Right forelimb (tissue), 1 donor: Measurements from ENCODE around the gene ACBD6.
A peak's percentile ranks its signal among the peaks of the same experiment; 100 is the strongest.

Source experiments
- DNase-seq: peaks from one replicate; pipeline ENCODE4 v3.0.0-alpha.2; 2018

ACBD6 gene

DNA sequence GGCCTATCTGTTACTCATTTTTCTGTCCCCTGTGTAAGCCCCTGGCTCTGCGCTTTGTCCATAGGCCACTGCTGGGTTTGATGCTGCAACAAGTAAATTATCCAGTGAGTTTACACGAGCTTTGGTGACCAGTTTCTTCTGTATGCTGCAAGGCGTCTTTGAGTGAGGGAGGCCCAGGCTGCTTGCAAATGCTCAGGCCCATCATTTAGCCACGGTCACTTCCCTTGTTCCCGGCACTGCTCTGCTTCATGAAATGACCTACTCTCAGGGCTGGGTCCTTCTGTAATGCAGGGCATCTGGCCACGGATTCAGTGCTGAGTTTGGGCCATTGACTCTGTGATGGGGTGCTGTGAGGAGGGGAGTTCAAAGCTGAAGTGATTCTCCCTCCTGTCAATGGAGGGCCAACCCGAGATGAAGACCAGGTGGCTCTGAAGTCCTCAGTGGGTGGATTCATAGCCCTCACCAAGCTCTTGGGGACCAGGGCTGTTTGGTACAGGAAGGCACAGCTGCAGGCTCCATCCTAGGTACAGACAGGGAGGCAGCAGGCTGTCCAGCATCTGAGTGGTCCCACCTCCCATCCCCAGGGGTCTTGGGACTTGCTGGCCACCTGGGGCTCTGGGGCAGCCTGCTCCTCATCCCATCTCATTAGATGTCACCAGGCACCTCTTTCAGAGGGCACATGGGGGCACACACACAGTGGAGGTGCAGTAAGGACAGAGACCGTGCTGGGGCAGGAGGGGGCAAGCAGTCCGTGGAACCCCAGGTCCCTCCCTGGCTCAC, 250.7 kb downstream of the ACBD6 start:
- DNase-seq = no peak

DNA sequence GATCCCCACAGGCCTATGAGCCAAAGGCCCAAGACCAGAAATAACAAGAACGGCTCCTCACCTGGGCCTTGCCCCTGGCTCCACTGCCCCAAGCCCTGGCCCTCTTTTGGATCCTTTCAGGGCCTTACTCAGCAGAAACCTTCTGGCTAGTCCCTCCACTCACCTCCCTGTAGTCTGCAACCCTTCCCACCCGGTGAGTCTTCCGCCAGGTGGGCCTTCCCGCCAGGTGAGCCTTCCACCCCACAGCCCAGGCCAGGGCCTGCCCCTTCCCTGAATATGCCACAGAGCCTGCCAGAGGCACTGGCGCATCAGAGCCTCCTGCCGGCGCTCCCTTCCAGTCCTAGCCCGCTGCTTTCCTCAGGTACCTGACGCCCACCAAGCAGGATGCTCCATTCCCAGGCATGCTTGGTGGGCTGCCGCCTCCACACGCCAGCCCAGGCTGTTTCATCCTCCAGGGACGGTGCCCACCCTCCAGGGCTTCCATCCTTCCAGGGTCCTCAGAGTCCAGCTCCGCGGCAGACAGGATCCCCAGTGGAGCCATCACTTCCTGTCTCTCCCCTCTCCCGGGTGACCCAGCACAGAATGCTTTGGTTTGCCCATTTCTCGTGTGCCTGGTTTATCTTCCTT, 251.4 kb downstream of the ACBD6 start:
- DNase-seq = no peak

DNA sequence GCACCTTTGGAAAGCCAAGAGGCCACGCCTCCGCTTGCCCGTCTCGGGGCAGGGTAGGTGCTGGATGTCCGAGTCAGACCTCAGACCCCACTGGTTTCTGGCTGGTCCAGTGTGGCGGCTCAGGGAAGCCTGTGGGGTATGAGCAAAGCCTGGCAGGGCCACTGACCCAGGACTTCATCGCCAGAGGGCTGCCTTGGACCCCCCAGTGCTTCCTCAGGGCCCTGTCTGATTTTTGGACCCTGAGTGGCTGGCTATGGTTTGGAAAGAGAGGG, 251.9 kb downstream of the ACBD6 start:
- DNase-seq = no peak

DNA sequence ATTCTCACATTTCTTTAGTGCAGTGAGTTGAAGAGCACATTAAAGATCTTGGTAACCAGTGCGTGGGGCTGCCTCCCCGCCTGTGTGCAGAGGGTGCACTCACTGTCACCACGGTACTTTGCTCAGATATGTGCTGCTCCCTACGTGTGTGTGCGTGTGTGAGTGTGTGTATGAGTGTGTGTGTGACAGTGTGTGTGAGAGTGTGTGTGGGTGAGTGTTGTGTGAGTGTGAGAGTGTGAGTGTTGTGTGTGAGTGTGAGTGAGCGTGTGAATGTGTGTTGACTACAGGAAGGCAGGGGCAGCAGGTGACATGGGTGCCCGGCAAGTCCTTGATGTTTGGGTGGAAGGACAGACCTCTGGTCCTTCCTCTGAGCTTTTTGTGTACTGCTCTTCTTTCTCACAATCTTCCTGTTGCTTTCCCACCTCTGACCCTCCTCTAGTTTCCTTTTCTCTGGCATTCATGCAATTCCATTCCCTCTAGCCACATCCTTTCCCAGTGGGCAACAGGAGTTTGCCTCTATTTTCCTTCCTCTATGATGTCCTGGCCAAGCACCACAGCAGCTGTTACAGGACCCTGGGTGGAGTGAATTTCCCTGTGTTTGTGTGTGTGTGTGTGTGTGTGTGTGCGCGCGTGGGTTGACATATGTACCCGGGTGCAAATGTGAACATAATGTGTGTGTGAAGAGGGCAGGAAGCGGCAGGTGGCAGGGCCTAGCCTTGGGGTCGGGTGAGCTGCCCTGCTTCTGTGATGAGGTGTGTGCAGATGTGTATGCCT, 252.5 kb downstream of the ACBD6 start:
- no peak for DNase-seq

DNA sequence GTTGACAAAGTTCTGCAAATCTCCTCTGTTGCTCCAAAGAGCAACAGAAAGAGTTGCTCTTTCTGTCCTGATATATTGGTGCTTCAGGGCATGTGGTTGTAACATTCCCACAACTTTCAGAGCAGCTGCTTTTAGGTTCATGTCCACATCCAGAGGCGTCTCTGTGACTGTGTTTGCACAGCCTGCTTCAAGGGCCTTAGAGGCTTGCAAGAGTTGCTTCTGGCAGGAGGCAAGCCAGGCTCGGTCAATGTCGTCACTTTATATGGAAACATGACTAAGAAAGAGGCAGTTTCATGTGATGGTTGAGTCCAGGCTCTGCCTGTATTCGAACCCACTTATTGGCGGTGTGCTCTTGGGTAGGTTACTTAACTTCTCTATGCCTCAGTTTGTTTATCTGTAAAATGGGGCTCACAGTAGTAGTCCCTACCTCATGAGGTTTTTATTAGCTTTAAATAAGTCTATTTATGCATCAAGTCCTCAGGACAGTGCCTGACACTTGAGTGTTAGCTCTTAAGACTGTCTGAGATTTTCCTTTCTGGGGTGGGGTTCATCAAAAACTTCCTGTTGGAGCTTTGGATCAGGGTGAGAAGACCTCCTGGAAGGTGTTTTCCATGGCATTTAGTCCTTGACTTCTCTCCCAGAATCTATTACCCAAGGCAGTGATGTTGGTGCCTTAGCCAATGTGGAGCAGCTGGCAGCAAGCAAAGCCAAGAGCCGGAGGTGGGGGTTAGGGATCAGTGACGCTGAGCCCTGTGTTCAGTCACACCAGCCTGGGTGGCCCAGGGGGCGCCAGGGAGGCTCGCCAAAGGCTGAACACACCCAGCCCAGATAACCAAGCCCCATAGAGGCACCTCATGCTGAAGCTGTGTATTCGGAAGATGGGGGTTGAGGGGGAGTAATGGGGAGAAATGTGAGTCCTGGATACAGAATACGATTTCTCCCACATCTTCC, 253.4 kb downstream of the ACBD6 start:
- peak; percentile 50 for DNase-seq

- no peak for DNase-seq
Measured at GRCh38 chr1:180248176-180248575, 254.2 kb downstream of the ACBD6 start.

GRCh38 chr1:180247580-180247979, 254.8 kb downstream of the ACBD6 start:
- DNase-seq = no peak

- DNase-seq = no peak
Measured at GRCh38 chr1:180247061-180247460, 255.3 kb downstream of the ACBD6 start.

DNA sequence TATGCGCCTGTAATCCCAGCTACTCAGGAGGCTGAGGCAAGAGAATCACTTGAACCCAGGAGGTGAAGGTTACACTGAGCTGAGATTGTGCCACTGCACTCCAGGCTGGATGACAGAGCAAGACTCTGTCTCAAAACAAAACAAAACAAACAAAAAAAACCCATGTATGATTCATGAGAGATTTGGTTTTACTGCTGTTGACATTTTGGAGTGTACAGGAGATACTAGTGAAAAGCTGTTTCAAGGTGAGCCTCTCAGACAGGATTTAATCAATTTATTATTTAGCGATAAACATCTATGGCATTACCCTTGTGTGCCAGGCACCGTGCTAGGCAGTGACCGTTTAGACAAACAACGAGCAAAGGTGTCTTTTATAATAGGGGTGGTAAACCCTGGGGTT, 255.8 kb downstream of the ACBD6 start:
- DNase-seq = no peak

DNA sequence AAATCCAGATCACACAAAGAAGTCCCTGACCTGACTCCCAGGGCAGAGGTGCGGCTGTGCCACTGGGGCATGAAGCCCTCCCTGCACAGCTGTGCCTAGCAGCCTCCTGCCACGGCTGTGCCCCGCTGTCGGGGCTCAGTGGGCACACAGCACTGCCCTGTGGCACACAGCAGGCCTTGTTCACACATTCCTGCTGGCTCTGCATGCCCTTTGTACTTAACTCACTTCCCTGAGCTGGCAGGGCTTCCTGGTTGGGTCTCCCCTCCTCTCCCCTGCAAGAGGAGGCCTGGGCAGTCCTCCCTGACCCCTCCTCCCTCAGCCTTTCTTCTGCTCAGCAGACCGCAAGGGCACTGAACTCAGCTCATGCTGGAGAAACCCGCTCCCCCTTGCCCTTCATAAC, 257.5 kb downstream of the ACBD6 start:
- DNase-seq = no peak

GRCh38 chr1:180243517-180244221, 258.7 kb downstream of the ACBD6 start:
- DNase-seq = no peak

DNA sequence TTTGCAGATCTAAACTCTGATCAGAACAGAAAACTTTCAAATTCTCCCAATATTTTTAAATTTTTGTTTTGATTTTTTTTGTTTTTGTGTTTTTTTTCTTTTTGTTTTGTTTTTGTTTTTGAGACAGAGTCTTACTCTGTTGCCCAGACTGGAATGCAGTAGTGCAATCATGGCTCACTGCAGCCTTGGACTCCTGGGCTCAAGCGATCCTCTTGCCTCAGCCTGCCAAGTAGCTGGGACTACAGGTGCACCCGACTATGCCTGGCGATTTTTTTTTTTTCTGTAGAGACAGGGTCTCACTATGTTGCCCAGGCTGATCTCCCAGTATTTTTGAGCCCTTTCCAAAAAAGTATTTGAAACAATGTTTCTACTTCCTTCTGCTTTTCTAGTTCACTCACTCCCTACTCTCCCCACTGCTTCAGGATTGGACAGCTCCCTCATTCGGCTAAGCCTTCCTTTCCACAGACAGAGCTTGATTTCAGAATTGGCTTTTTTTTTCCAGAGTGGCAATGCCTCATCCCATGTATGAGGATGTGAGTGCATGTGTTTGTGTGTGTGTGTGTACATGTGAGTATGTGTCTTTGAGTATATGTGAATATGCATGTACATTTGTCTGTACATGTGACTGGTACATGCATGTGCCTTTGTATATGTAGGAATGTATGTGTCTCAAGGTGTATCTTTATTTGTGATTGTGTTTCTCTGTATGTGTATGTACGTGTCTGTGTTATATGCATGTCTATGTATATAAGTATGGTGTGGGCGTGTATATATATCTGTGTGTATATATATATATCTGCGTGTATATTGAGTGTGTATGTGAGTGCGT, 260.4 kb downstream of the ACBD6 start:
- DNase-seq = no peak

DNA sequence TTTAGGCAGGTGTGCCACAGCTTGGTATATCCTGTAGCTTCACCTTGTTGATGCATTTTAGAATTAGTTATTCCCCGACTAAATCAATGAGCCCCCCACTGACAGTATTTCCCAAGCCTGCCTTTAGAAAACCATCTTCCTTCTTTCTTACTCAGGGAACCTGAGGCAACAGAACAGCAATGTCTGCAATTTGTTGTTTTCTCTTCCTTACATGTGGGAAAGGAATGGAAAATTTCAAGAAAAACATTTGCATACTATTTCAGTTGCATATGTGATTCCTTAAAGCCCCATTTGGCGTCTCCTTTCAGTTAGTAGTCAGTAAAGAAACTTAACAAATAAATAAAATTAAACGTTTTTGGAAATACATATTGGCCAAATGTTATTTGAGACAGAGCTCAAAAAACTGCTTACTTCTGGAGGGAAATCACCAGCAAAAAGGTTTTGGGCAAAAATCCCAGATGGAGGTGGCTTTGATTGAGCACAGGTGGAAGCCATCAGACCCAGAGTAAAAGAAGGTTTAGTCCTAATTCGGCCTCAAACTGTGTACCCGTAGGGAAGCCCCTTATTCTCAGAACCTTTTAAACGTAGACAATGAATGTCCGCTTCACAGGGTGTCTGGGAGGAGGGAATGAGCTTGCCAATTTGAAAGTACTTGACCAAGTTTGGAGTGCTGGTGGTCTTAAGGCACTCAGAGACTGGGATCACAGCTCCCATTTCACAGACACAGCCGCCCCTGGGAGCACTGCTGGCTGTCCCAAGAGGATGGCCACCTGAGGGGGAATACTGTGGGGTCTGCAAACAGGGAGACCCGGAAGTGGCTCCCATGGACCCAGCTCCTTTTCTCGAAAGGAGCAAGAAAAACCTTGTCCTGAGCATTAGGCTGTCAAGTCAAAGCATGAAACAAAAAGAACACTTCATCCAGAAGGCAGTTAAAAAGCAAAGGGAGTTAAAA, 263.0 kb downstream of the ACBD6 start:
- DNase-seq = no peak

GRCh38 chr1:180238675-180239074, 263.7 kb downstream of the ACBD6 start:
- DNase-seq = no peak
